Renal pelvis (tissue), 4 donors: ENCODE measurements around the gene ANKRD24. TPM values are rescaled to one million over a fixed set of nuclear protein-coding genes. Genes with fewer than 3 reads are reported as not detected.
"Not testable (repeated sequence)": the region's sequence is repeated elsewhere in the genome, so short reads cannot be mapped to it uniquely, and the experiment has no call there.

ENCODE experiments used
- DNase-seq: peaks from one replicate; pipeline ENCODE4 v3.0.0-alpha.2; 2013
- polyA plus RNA-seq, 3 donors: library from polyadenylated mRNA; unstranded; fragments of 120-200 nt; gene quantifications; one replicate each; pipeline ENCODE4 v1.2.1, GENCODE V29; 2013; ENCODE audit not compliant: insufficient read length in 3 of 3

Gene ANKRD24
- polyA plus RNA-seq, 3 donors: 1.1 to 2.4 (median 1.7) TPM

DNA sequence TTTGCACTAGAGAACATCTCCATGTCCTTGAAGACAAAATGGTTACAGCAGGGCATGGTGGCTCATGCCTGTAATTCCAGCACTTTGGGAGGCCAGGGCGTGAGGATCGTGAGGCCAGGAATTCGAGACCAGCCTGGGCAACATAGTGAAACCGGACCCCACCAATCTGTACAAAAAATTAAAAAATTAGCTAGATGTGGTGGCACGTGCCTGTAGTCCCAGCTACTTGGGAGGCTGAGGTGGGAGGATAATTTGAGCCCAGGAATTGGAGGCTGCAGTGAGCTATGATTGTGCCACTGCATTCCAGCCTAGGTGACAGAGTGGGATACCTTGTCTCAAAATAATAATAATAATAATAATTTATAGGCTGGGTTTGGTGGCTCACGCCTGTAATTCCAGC lies 47.7 kb downstream of the ANKRD24 start:
- not testable (repeated sequence) for DNase-seq

DNA sequence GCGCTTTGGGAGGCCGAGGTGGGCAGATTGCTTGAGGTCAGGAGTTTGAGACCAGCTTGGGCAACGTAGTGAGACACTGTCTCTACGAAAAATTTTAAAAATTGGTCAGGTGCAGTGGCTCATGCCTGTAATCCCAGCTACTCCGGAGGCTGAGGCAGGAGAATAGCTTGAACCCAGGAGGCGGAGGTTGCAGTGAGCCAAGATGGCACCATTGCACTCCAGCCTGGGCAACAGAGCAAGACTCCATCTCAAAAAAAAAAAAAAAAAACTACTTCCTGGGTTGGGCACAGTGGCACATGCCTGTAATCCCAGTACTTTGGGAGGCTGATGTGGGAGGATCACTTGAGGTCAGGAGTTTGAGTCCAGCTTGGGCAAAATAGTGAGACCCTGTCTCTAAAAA lies 49.0 kb downstream of the ANKRD24 start:
- DNase-seq: not testable (repeated sequence)

DNA sequence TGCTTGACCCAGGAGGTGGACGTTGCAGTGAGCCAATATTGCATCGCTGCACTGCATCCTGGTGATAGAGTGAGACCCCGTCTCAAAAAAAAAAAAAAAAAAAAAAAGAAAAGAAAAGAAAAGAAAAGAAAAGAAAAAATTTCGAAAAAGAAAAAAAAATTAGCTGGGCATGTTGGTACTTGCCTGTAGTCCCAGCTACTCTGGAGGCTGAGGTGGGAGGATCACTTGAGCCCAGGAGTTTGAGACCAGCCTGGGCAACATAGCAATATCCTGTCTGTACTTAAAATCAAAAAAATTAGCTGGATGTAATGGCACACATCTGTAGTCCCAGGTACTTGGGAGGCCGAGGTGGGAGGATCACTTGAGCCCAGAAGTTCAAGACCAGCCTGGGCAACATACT lies 49.6 kb downstream of the ANKRD24 start:
- DNase-seq: not testable (repeated sequence)

DNA sequence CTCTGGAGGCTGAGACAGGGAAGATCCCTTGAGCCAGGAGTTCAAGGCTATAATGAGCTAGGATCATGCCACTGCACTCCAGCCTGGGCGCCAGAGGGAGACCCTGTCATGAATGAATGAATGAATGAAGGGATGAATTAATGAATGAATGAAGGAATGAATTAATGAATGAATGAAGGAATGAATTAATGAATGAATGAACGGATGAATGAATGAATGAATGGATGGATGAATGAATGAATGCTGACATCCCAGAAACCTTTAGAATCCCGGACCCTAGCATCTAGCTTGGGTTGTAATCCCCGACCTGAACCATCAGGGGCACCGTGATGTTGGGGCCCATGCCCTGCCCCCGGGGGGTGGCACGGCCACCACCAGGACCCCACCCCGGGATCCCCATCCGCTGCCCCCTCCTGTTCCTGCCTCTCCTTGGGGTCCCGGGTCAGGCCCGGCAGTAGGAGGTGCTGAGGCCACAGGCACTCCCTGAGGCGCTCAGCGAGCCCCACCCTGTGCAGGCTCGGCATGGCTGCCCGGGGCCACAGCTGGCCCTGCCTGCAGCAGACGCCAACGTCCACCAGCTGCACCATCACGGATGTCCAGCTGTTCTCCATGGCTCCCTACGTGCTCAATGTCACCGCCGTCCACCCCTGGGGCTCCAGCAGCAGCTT lies 50.3 kb downstream of the ANKRD24 start:
- no peak for DNase-seq

DNA sequence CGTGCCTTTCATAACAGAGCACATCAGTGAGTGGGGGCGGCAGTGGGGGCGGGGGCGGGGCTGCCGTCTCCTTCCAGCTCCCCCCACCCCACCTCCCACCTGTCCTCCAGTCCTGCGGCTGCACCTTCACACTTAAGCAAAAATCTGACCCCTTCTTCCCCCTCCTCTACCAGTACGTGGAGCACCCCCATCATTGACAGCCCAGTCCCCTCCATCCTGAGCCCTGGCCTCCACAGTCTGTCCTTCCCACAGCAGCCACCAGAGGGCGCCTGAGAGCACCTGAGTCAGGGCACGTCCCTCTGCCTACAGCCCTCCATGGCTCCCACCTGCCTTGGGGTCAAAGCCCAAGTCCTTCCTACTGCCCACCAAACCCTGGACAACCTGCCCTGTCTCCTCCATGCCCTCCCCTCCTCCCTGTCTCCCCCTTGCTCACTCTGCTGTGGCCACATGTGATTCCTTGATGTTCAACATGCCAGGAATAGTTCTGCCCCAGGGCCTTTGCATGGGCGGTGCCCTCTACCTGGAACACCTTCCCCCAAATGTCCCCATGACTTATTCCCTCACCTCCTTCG lies 50.9 kb downstream of the ANKRD24 start:
- no peak for DNase-seq

DNA sequence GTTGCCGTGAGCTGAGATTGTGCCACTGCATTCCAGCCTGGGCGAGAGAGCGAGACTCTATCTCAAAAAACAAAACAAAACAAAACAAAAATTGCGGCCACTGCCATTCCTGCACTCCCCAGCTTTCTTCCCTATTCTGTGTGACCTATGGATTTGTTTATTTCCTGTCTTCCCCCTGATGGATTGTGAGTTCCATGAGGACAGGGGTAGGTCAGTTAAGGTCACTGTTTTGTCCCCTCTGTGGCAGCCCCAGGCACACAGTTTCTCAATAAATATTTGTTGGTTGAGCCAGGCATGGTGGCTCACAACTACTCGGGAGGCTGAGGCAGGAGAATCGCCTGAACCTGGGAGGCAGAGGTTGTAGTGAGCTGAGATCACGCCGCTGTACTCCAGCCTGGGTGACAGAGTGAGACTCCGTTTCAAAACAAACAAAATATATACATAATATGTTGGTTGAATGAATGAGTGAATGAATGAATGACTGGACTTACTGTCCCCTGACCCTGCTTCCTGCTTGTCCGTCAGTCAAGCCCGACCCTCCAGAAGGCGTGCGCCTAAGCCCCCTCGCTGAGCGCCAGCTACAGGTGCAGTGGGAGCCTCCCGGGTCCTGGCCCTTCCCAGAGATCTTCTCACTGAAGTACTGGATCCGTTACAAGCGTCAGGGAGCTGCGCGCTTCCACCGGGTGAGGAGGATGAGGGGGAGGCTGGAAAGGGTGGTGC lies 51.8 kb downstream of the ANKRD24 start:
- DNase-seq: peak; percentile 23

DNA sequence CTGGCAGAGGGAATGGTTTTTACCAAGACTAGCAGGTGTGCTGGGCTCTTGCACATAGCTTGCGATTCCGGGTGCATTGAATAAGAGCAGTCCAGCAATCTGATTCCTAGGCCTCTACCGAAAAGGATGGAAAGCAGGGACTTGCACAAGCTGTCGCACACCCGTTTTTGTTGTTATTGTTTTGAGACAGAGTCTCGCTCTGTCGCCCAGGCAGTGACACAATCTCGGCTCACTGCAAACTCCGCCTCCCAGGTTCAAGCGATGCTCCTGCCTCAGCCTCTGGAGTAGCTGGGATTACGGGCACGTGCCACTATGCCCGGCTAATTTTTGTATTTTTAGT lies 52.3 kb downstream of the ANKRD24 start:
- no peak for DNase-seq

DNA sequence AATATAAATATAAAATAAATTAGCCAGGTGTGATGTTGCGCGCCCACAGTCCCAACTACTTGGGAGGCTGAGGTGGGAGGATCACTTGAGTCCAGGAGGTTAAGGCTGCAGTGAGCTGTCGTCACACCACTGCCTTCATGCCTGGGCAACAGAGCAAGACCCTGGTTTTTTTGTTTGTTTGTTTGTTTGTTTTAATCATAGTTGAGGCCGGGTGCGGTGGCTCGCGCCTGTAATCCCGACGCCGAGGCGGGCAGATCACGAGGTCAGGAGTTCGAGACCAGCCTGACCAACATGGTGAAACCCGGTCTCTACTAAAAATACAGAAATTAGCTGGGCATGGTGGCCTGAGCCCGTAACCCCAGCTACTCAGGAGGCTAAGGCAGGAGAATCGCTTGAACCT lies 55.0 kb downstream of the ANKRD24 start:
- DNase-seq: not testable (repeated sequence)

DNA sequence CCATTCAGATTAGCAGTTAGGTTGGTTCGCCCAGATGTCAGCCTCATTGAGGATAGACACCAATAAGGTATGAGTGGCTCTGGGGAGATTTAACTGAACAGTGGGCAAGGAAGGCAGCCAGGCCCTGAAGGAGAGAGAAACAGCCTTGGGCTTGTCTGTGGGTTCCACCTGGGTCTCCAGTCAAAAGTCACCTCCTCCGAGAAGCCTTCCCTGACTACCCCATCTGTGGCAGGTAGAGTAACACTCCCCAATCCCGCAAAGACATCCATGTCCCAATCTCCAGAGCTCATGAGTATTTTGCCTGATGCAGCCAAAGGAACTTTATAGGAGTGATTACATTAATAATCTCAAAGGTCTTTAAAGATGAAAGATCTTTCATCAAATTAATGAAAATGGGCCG lies 56.3 kb downstream of the ANKRD24 start:
- no peak for DNase-seq

DNA sequence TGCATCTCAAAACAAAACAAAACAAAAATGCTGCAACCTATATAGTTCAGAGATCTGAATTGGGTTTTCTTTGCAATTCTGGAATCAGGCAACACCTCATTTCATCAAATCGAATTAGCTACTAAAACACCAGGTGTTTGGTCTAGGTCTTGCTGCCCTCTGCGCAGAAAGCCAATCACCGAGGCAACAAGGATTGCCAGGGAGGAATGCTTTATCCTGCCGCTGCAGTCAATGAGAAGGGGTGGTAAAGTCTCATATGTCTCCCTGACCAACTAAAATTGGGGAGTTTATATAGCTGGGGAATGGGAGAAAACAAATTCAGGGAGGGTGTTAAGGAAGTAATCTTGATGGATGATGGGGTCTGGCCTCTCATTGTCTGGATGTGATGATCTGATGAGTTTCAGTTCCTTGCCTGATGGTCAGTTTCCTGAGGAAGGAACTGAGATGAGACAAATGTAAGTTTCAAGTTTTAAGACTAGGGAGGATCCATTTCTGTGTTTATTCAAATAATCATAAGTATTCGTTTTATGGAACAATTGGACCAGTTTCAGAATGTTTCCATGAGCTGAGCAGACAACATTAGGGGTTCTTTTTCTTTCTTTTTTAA lies 59.4 kb downstream of the ANKRD24 start:
- no peak for DNase-seq

DNA sequence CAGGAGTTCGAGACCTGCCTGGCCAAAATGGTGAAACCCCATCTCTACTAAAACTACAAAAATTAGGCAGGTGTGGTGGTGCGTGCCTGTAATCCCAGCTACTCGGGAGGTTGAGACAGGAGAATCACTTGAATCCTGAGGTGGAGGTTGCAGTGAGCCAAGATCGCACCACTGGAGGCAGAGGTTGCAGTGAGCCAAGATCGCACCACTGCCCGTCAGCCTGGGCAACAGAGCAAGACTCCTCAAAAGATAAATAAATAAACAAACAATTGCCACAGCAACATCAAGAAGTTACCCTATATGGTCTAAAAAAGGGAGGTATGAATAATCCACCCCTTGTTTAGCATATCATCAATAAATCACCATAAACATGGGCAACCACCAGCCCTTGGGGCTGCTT lies 63.4 kb downstream of the ANKRD24 start:
- DNase-seq: not testable (repeated sequence)

DNA sequence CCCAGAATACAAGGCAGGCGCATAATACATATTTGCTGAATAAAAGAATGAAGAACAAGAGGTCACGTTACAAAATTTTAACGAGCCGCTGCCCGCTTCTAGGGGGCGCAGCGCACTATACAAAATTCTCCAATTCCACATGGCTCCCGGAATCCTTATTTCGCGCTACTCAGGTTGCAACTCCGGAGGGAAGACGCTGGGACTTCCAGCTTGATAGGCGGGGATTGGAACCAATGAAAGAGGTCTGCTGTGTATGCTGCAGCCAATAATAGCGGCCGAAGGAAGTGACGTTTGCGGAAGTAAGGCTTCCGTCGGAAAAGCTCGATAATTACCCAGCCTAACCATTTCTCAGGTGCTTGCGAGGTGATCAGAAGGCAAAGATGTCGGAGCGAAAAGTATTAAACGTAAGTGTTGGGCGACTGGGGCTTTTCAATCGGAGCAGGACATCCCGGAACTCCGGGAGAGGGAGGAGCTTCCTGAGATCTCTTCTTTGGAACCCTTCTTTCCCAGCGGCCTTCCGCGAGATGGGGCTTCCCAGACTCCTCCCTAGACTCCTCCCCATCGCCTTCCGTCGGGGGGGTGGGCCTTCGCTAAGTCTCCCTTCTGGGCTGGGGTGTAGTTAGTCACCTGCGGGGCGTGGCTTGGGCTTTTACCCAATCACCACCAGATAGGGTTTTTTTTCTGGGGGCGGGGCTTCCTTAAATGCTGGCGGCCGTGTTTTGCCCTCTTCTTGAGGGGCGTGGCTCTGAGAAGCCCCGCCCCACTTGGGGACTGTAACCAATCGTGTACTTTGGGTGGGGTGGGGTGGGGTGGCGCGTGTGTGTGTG lies 64.5 kb downstream of the ANKRD24 start, which contains the start of gene YJU2:
TSS of gene YJU2 (plus strand) at position 314 of the 827 bp plus-strand sequence. CDS start at position 381, 67 bp downstream.
- peak; percentile 100 for DNase-seq

DNA sequence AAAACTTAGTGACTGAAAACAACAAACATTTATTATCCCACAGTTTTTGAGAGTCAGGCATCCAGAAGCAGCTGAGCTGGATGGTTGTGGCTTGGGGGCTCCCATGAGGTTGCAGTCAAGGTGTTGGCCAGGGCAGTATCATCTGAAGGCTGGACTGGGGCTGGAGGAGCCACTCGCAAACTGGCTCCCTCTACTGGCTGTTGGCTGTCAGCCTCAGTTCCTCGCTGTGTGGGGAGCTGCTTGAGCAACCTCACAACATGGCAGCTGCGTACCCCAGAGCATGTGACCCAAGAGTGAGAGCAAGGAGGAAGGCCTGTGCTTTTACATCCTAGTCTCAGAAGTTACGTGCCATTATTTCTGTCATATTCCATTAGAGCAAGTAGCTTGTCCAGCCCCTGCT lies 74.1 kb downstream of the ANKRD24 start:
- DNase-seq: no peak

DNA sequence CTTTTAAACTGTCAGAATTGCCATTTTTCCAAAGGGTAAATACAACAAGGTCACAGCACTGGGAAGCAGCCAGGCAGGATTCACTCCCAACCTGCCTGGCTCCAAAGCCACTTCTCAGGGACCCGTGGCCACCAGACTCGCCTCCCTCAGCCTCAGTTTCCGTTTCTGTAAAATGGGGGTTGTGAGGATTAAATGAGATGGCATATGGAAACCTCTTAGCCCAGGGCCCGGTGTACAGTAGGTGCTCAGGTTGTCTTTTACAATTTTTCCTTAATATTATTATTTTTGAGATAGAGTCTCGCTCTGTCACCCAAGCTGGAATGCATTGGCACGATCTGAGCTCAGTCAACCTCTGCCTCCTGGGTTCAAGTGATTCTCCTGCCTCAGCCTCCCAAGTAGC lies 74.5 kb downstream of the ANKRD24 start:
- no peak for DNase-seq

DNA sequence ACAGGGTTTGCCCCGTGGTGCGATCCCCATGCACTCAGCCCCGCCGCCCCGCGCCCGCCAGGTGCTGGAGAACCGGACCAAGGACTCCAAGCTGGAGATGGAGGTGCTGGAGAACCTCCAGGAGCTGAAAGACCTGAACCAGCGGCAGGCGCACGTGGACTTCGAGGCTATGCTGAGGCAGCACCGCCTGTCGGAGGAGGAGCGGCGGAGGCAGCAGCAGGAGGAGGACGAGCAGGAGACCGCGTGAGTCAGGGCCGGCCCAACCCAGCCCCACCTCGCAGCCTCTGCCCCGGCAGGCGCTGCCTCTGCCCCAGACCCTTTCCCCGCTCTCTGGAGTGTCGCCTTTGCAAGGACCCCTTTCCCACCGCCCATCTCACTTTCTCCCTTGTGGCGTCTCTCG lies 75.7 kb downstream of the ANKRD24 start:
- no peak for DNase-seq

DNA sequence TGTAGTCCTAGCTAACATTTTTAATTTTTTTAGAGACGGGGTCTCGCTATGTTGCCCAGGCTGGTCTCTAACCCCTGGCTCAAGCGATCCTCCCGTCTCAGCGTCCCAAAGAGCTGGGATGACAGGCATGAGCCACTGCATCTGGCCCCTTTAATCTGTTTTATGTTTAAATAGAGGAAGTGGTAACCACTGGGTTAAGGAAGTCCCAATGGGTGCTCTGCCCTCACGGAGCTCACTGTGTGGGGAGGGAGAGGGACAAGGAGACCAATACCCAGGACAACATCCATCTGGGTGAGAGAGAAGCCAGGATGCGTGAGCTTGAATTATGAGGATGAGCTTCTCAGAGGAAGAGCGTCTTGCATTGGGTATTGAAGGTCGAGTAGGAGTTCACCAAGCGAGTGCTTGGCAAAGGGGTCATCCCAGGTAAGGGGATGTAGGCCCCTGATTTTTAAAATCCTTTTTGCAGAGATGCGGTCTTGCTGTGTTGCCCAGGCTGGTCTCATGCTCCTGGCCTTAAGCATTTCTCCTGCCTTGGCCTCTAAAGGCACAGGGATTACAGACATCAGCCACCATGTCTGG lies 78.2 kb downstream of the ANKRD24 start:
- no peak for DNase-seq

DNA sequence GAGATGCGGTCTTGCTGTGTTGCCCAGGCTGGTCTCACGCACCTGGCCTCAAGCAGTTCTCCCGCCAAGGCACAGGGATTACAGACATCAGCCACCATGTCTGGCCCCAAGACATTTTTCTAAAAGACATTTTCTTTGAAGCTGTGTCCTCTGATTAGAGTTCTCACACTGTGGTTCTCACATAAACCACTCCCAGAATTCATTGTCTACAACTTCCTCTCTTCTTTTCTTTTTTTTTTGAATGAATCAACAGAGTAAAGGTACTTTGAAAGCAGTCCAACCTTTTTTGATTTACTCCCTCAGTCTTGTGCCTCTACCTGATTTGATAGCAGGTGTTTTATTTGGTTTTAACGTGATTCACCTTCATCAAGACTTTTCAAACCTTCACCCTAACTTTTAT lies 82.3 kb downstream of the ANKRD24 start:
- DNase-seq: no peak

DNA sequence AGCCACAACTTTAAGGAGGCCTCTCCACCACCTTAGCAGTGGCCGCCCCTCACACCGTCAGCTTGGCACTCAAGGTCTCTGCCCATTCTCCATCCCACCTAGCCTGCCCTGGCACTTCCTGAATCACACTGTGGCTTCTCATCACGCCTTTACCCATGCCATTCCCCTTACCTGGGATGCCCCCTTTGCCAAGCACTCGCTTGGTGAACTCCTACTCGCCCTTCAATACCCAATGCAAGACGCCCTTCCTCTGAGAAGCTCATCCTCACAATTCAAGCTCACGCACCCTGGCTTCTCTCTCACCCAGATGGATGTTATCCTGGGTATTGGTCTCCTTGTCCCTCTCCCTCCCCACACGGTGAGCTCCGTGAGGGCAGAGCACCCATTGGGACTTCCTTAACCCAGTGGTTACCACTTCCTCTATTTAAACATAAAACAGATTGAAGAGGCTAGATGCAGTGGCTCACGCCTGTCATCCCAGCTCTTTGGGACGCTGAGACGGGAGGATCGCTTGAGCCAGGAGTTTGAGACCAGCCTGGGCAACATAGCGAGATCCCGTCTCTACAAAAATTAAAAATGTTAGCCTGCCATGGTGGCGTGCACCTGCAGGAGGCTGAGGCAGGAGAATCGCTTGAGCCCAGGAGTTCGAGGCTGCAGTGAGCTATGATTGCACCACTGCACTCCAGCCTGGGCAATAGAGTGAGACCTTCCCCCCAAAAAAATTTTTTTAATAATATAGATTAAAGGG lies 83.9 kb downstream of the ANKRD24 start:
- no peak for DNase-seq

DNA sequence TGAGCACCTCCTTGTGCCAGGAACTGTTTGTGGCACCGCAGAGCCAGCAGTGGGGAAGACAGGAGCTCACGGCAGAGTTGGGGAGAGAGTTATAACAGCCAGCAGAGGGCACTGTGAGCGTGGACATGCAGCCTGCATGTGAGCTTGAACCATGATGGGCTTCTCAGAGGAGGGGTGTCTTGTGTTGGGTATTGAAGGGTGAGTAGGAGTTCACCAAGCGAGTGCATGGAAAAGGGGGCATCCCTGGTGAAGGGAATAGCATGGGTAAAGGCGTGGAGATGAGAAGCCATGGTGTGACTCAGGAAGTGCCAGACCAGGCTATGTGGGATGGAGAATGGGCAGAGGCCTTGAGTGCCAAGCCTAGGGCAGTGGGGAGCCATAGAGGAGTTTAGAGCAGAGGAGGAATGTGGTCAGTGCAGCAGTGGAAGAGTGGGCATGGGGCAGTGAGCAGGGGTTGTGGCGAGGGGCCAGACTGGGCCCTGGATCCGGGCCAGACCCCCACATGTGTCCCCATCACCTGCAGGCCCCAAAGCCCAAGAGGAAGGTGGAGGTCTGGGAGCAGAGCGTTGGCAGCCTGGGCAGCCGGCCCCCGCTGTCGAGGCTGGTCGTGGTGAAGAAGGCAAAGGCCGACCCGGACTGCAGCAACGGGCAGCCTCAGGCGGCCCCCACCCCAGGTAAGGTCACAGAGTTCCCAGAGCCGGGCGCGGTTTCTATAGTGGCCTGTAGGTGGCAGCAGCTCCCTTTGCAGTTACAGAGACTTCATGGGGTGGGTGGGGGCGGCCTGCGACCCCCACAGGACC lies 84.8 kb downstream of the ANKRD24 start:
- no peak for DNase-seq
